HEK293 (cell line): ENCODE measurements around the gene CD59.

ENCODE experiments used
- HOXA7 ChIP-seq: sonication (generic); formaldehyde crosslinking; IDR thresholded peaks from 2 replicates; pipeline ENCODE4 v1.8.1; 2022; ENCODE audit warnings: missing genetic modification reagents, borderline replicate concordance
- IKZF3 ChIP-seq: fragments of 450-650 bp; IDR thresholded peaks from 2 replicates; pipeline ENCODE4 v1.5.0; 2018; ENCODE audit warnings: missing biosample characterization, mild to moderate bottlenecking, missing genetic modification characterization, moderate library complexity
- KLF10 ChIP-seq: fragments of 450-650 bp; IDR thresholded peaks from 2 replicates; pipeline ENCODE4 v1.5.1; 2018; ENCODE audit warnings: missing biosample characterization, mild to moderate bottlenecking, missing genetic modification characterization
- KLF7 ChIP-seq: fragments of 450-650 bp; formaldehyde crosslinking; IDR thresholded peaks from 2 replicates; pipeline ENCODE4 v1.5.1; 2016; ENCODE audit warnings: missing biosample characterization, missing genetic modification characterization, borderline replicate concordance
- SP3 ChIP-seq: fragments of 450-650 bp; formaldehyde crosslinking; IDR thresholded peaks from 2 replicates; pipeline ENCODE4 v1.5.1; 2016; ENCODE audit warnings: missing biosample characterization, missing genetic modification characterization
- SP7 ChIP-seq: fragments of 450-650 bp; formaldehyde crosslinking; IDR thresholded peaks from 2 replicates; pipeline ENCODE4 v1.5.1; 2016; ENCODE audit warnings: missing biosample characterization, missing genetic modification characterization
- ZFHX2 ChIP-seq: fragments of 450-650 bp; formaldehyde crosslinking; conservative IDR thresholded peaks from 2 replicates; pipeline ENCODE4 v1.5.1; 2016; ENCODE audit warnings: missing biosample characterization, missing genetic modification characterization
- ZFP3 ChIP-seq: fragments of 450-650 bp; formaldehyde crosslinking; IDR thresholded peaks from 2 replicates; pipeline ENCODE4 v1.5.1; 2016; ENCODE audit warnings: low read depth, missing biosample characterization, missing genetic modification characterization
- ZFP41 ChIP-seq: fragments of 450-650 bp; formaldehyde crosslinking; IDR thresholded peaks from 2 replicates; pipeline ENCODE4 v1.5.1; 2016; ENCODE audit warnings: missing biosample characterization, missing genetic modification characterization, borderline replicate concordance
- ZNF140 ChIP-seq: fragments of 450-650 bp; formaldehyde crosslinking; IDR thresholded peaks from 2 replicates; pipeline ENCODE4 v1.5.1; 2016; ENCODE audit warnings: missing biosample characterization, missing genetic modification characterization
- ZNF16 ChIP-seq: fragments of 450-650 bp; formaldehyde crosslinking; IDR thresholded peaks from 2 replicates; pipeline ENCODE4 v1.5.1; 2016; ENCODE audit warnings: low read depth, missing biosample characterization, missing genetic modification characterization
- ZNF214 ChIP-seq: fragments of 450-650 bp; formaldehyde crosslinking; IDR thresholded peaks from 2 replicates; pipeline ENCODE4 v1.5.1; 2017; ENCODE audit warnings: missing biosample characterization, mild to moderate bottlenecking, missing genetic modification characterization, borderline replicate concordance
- ZNF23 ChIP-seq: fragments of 450-650 bp; formaldehyde crosslinking; IDR thresholded peaks from 2 replicates; pipeline ENCODE4 v1.5.1; 2016; ENCODE audit warnings: missing biosample characterization, missing genetic modification characterization, borderline replicate concordance
- ZNF558 ChIP-seq: fragments of 450-650 bp; formaldehyde crosslinking; IDR thresholded peaks from 2 replicates; pipeline ENCODE4 v1.5.1; 2016; ENCODE audit warnings: missing biosample characterization, missing genetic modification characterization
- ZNF610 ChIP-seq: fragments of 450-650 bp; formaldehyde crosslinking; IDR thresholded peaks from 2 replicates; pipeline ENCODE4 v1.5.1; 2016; ENCODE audit warnings: missing biosample characterization, missing genetic modification characterization, borderline replicate concordance
- ZNF629 ChIP-seq: fragments of 450-650 bp; formaldehyde crosslinking; IDR thresholded peaks from 2 replicates; pipeline ENCODE4 v1.5.1; 2017; ENCODE audit warnings: missing biosample characterization, missing genetic modification characterization
- ZNF654 ChIP-seq: fragments of 450-650 bp; formaldehyde crosslinking; IDR thresholded peaks from 2 replicates; pipeline ENCODE4 v1.5.1; 2016; ENCODE audit warnings: low read depth, missing biosample characterization, missing genetic modification characterization
- ZNF776 ChIP-seq: fragments of 450-650 bp; formaldehyde crosslinking; IDR thresholded peaks from 2 replicates; pipeline ENCODE4 v1.5.0; 2017; ENCODE audit warnings: missing biosample characterization, missing genetic modification characterization, borderline replicate concordance
- TF ChIP-seq, protein P1 (sequence below): fragments of 450-650 bp; formaldehyde crosslinking; IDR thresholded peaks from 2 replicates; pipeline ENCODE4 v1.5.1; 2016; ENCODE audit warnings: missing biosample characterization, missing genetic modification characterization
- TF ChIP-seq, protein P2 (sequence below): fragments of 450-650 bp; formaldehyde crosslinking; conservative IDR thresholded peaks from 2 replicates; pipeline ENCODE4 v1.5.1; 2016; ENCODE audit warnings: low read depth, missing biosample characterization, missing genetic modification characterization
- TF ChIP-seq, protein P3 (sequence below): fragments of 450-650 bp; formaldehyde crosslinking; IDR thresholded peaks from 2 replicates; pipeline ENCODE4 v1.5.1; 2016; ENCODE audit warnings: missing biosample characterization, missing genetic modification characterization, borderline replicate concordance
- TF ChIP-seq, protein P4 (sequence below): fragments of 450-650 bp; formaldehyde crosslinking; IDR thresholded peaks from 2 replicates; pipeline ENCODE4 v1.5.1; 2017; ENCODE audit warnings: missing biosample characterization, missing genetic modification characterization
- TF ChIP-seq, protein P5 (sequence below): fragments of 450-650 bp; formaldehyde crosslinking; IDR thresholded peaks from 2 replicates; pipeline ENCODE4 v1.5.1; 2016; ENCODE audit warnings: missing biosample characterization, missing genetic modification characterization
- TF ChIP-seq, protein P6 (sequence below): IDR thresholded peaks from 2 replicates; pipeline ENCODE4 v1.6.1; 2011; ENCODE audit warnings: mild to moderate bottlenecking, low read depth, low read length, borderline replicate concordance

CD59 gene

DNA sequence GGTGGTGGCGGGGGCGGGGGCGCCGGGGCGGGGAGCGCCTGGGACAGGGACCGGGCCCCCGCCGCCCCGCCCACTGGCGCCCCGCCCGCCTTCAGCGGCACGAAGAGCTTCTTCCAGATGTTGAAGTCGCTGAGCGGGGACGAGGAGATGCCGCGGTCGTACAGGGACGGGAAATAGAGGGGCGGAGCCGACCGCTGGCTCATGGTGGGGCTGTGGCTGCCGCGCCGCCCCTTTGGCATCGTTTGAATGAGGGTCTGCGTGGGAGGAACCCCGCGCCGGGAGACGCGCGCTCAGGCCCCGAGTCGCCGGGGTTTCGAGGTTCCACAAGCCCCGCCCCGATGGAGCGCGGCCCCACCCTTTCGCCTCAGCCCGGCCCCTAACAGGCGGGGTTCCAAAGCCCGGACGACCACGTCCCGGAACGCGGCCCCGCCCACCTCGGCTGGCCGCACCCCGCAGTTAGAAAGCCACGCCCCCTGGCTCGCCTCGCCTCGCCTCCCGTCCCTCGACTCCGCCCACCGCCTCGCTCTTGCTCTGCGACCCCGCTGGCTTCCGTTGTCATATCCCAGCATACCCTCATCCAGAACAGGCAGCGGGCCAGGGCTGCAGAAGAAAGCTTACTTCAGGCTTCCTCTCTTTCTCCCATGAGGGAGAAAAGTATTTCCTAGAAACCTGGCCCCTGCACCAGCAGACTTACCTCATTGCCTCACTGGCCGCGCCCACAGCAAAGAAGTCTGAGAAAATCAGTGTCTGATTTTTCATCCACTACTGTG, 35.5 kb downstream of the CD59 start, which contains the start of gene C11orf91 (continued):
- TF ChIP-seq, protein P1, sequence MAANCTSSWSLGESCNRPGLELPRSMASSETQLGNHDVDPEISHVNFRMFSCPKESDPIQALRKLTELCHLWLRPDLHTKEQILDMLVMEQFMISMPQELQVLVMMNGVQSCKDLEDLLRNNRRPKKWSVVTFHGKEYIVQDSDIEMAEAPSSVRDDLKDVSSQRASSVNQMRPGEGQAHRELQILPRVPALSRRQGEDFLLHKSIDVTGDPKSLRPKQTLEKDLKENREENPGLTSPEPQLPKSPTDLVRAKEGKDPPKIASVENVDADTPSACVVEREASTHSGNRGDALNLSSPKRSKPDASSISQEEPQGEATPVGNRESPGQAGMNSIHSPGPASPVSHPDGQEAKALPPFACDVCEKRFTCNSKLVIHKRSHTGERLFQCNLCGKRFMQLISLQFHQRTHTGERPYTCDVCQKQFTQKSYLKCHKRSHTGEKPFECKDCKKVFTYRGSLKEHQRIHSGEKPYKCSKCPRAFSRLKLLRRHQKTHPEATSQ, result no peak
- TF ChIP-seq, protein P2, sequence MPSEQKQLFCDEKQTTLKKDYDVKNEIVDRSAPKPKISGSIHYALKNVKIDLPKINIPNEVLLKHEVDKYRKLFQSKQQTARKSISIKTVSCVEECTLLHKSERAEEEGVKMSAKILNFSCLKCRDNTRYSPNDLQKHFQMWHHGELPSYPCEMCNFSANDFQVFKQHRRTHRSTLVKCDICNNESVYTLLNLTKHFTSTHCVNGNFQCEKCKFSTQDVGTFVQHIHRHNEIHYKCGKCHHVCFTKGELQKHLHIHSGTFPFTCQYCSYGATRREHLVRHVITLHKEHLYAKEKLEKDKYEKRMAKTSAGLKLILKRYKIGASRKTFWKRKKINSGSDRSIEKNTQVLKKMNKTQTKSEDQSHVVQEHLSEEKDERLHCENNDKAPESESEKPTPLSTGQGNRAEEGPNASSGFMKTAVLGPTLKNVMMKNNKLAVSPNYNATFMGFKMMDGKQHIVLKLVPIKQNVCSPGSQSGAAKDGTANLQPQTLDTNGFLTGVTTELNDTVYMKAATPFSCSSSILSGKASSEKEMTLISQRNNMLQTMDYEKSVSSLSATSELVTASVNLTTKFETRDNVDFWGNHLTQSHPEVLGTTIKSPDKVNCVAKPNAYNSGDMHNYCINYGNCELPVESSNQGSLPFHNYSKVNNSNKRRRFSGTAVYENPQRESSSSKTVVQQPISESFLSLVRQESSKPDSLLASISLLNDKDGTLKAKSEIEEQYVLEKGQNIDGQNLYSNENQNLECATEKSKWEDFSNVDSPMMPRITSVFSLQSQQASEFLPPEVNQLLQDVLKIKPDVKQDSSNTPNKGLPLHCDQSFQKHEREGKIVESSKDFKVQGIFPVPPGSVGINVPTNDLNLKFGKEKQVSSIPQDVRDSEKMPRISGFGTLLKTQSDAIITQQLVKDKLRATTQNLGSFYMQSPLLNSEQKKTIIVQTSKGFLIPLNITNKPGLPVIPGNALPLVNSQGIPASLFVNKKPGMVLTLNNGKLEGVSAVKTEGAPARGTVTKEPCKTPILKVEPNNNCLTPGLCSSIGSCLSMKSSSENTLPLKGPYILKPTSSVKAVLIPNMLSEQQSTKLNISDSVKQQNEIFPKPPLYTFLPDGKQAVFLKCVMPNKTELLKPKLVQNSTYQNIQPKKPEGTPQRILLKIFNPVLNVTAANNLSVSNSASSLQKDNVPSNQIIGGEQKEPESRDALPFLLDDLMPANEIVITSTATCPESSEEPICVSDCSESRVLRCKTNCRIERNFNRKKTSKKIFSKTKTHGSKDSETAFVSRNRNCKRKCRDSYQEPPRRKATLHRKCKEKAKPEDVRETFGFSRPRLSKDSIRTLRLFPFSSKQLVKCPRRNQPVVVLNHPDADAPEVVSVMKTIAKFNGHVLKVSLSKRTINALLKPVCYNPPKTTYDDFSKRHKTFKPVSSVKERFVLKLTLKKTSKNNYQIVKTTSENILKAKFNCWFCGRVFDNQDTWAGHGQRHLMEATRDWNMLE, result no peak
- TF ChIP-seq, protein P3, sequence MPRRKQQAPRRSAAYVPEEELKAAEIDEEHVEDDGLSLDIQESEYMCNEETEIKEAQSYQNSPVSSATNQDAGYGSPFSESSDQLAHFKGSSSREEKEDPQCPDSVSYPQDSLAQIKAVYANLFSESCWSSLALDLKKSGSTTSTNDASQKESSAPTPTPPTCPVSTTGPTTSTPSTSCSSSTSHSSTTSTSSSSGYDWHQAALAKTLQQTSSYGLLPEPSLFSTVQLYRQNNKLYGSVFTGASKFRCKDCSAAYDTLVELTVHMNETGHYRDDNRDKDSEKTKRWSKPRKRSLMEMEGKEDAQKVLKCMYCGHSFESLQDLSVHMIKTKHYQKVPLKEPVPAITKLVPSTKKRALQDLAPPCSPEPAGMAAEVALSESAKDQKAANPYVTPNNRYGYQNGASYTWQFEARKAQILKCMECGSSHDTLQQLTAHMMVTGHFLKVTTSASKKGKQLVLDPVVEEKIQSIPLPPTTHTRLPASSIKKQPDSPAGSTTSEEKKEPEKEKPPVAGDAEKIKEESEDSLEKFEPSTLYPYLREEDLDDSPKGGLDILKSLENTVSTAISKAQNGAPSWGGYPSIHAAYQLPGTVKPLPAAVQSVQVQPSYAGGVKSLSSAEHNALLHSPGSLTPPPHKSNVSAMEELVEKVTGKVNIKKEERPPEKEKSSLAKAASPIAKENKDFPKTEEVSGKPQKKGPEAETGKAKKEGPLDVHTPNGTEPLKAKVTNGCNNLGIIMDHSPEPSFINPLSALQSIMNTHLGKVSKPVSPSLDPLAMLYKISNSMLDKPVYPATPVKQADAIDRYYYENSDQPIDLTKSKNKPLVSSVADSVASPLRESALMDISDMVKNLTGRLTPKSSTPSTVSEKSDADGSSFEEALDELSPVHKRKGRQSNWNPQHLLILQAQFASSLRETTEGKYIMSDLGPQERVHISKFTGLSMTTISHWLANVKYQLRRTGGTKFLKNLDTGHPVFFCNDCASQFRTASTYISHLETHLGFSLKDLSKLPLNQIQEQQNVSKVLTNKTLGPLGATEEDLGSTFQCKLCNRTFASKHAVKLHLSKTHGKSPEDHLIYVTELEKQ (tag by site-specific recombination), result no peak
- TF ChIP-seq ZFHX2 (tag by site-specific recombination), result peak; percentile 66; the same call in 1 of the 2 replicates
- TF ChIP-seq ZNF23 (tag by site-specific recombination), result no peak
- no peak for TF ChIP-seq ZNF610 (tag by site-specific recombination)
- TF ChIP-seq, protein P4, sequence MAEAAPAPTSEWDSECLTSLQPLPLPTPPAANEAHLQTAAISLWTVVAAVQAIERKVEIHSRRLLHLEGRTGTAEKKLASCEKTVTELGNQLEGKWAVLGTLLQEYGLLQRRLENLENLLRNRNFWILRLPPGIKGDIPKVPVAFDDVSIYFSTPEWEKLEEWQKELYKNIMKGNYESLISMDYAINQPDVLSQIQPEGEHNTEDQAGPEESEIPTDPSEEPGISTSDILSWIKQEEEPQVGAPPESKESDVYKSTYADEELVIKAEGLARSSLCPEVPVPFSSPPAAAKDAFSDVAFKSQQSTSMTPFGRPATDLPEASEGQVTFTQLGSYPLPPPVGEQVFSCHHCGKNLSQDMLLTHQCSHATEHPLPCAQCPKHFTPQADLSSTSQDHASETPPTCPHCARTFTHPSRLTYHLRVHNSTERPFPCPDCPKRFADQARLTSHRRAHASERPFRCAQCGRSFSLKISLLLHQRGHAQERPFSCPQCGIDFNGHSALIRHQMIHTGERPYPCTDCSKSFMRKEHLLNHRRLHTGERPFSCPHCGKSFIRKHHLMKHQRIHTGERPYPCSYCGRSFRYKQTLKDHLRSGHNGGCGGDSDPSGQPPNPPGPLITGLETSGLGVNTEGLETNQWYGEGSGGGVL (tag by site-specific recombination), result no peak
- TF ChIP-seq ZNF558, result no peak
- TF ChIP-seq ZNF654, result no peak
- peak; percentile 91 for TF ChIP-seq SP3 (tag by site-specific recombination)
- TF ChIP-seq, protein P5, sequence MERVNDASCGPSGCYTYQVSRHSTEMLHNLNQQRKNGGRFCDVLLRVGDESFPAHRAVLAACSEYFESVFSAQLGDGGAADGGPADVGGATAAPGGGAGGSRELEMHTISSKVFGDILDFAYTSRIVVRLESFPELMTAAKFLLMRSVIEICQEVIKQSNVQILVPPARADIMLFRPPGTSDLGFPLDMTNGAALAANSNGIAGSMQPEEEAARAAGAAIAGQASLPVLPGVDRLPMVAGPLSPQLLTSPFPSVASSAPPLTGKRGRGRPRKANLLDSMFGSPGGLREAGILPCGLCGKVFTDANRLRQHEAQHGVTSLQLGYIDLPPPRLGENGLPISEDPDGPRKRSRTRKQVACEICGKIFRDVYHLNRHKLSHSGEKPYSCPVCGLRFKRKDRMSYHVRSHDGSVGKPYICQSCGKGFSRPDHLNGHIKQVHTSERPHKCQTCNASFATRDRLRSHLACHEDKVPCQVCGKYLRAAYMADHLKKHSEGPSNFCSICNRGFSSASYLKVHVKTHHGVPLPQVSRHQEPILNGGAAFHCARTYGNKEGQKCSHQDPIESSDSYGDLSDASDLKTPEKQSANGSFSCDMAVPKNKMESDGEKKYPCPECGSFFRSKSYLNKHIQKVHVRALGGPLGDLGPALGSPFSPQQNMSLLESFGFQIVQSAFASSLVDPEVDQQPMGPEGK (tag by site-specific recombination), result peak; percentile 58
- TF ChIP-seq IKZF3, result 0 out of 2 replicates have a peak, but pooled peaks have one; percentile 17
- no peak for TF ChIP-seq ZNF16 (tag by site-specific recombination)
- no peak for TF ChIP-seq ZNF140
- TF ChIP-seq KLF7, result no peak
- no peak; the same call in 1 of the 2 replicates for TF ChIP-seq KLF10 (tag by site-specific recombination)
- peak; percentile 22; the same call in 1 of the 2 replicates for TF ChIP-seq SP7 (tag by site-specific recombination)
- no peak for TF ChIP-seq ZNF214 (tag by site-specific recombination)
- TF ChIP-seq ZNF776, result no peak
- TF ChIP-seq ZNF629 (tag by site-specific recombination), result no peak
- TF ChIP-seq, protein P6, sequence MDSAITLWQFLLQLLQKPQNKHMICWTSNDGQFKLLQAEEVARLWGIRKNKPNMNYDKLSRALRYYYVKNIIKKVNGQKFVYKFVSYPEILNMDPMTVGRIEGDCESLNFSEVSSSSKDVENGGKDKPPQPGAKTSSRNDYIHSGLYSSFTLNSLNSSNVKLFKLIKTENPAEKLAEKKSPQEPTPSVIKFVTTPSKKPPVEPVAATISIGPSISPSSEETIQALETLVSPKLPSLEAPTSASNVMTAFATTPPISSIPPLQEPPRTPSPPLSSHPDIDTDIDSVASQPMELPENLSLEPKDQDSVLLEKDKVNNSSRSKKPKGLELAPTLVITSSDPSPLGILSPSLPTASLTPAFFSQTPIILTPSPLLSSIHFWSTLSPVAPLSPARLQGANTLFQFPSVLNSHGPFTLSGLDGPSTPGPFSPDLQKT, result no peak
- no peak for TF ChIP-seq ZFP41 (tag by site-specific recombination)
- TF ChIP-seq HOXA7, result no peak
- TF ChIP-seq ZFP3 (tag by site-specific recombination), result no peak
